Right lobe of liver (tissue), 6 donors: Measurements from ENCODE around the gene GTPBP3. TPM values are rescaled to one million over a fixed set of nuclear protein-coding genes. Genes with fewer than 3 reads are reported as not detected.
A peak's percentile ranks its signal among the peaks of the same experiment; 100 is the strongest.

Experiments used
- ATAC-seq, 4 donors: fragments of 200-7000 bp; cut with Tn5 transposase; one replicate each; pipeline ENCODE4 v1.9.1; 2020; ENCODE audit warnings: mild to moderate bottlenecking in 4 of 4, moderate library complexity in 4 of 4
- DNase-seq, 3 donors: peaks; one replicate each; pipeline ENCODE4 v3.0.0-alpha.2; 2020
- H3K27ac ChIP-seq, 3 donors: fragments of 200-600 bp; one replicate each; pipeline ENCODE4 v1.8.0; 2022
- H3K27me3 ChIP-seq, 2 donors: fragments of 200-600 bp; one replicate each; pipeline ENCODE4 v1.8.0; 2022
- H3K36me3 ChIP-seq, 4 donors: fragments of 200-600 bp; sonication (generic) in 1 of 4; one replicate each; pipeline versions ENCODE4 v1.5.1 to v1.8.0; 2017 to 2022; ENCODE audit warnings: control low read depth in 1 of 4
- H3K4me1 ChIP-seq, 4 donors: fragments of 200-600 bp; sonication (generic) in 1 of 4; one replicate each; pipeline versions ENCODE4 v1.5.1 to v1.8.0; 2017 to 2022; ENCODE audit warnings: control low read depth in 1 of 4
- H3K4me3 ChIP-seq, 3 donors: fragments of 200-600 bp; one replicate each; pipeline ENCODE4 v1.8.0; 2022
- H3K9me3 ChIP-seq, 4 donors: fragments of 200-600 bp; sonication (generic) in 1 of 4; one replicate each; pipeline versions ENCODE4 v1.5.1 to v1.8.0; 2017 to 2022; ENCODE audit warnings: control low read depth in 1 of 4
- POLR2A ChIP-seq: fragments of 450-650 bp; IDR thresholded peaks from one replicate; pipeline ENCODE4 v1.6.1; 2017; ENCODE audit warnings: antibody characterized with exemption, mild to moderate bottlenecking
- WGBS: methylation state at CpG from one replicate; pipeline ENCODE4 v1.1.6; 2018; ENCODE audit warnings: low coverage, low lambda C conversion rate; ENCODE audit not compliant: insufficient coverage; ENCODE audit errors: missing lambda C conversion rate; 5-methylcytosine and 5-hydroxymethylcytosine counted together
- intact Hi-C, 2 donors: fragments of 100-400 bp; cut with DNase I; formaldehyde crosslinking; loops; one replicate each; pipeline versions ENCODE4 v1.11.2 to v1.14.1; 2022
- total RNA-seq, 6 experiments: library from RNA; depleted of rRNA in 2 of 6; stranded (reverse); fragments of >200 nt in 2 of 6; fragmentation: NEBNext Ultra II Directional in 3 of 6; extraction: Animal tissue kit (Norgen Biotek cat#: 25700) in 3 of 6; gene quantifications; one replicate each; pipeline versions ENCODE4 v1.1.0 to v1.2.4, GENCODE V29; 2016 to 2023
- TF ChIP-seq, protein P1 (sequence below), 4 donors: fragments of 200-600 bp in 3 of 4; fragments of 450-650 bp in 1 of 4; IDR thresholded peaks; one replicate each; pipeline versions ENCODE4 v1.5.1 to v1.8.0; 2016 to 2022; ENCODE audit warnings: antibody characterized with exemption in 4 of 4, mild to moderate bottlenecking in 2 of 4
- donor health status: DM: no; HTN: yes; CAD: no.
- donor health status: DM: no; HTN: no; CAD: no.
- donor health status: DM: no; HTN: no; CAD: no.
- donor health status: DM: no; HTN: yes; CAD: no.
- donor health status: DM: no; HTN: yes; CAD: no.

GTPBP3 gene
- total RNA-seq, 6 experiments from 2014 or later: 10.3 to 23.6 (median 13.6) TPM

- H3K4me1 ChIP-seq: peaks cover 0 to 31% (median 15%) of the 10 kb centered on the region in 4 donors
- no peaks in the 10 kb centered on the region for H3K9me3 ChIP-seq
- intact Hi-C loops: no loop called here
- no peak for ATAC-seq
- H3K36me3 ChIP-seq: peaks cover 0 to 2% (median 0%) of the 10 kb centered on the region in 4 donors
- WGBS: 30% methylated on average over 2 of the region's 29 CpGs
- H3K27me3 ChIP-seq: no peaks in the 10 kb centered on the region
- TF ChIP-seq, protein P1, sequence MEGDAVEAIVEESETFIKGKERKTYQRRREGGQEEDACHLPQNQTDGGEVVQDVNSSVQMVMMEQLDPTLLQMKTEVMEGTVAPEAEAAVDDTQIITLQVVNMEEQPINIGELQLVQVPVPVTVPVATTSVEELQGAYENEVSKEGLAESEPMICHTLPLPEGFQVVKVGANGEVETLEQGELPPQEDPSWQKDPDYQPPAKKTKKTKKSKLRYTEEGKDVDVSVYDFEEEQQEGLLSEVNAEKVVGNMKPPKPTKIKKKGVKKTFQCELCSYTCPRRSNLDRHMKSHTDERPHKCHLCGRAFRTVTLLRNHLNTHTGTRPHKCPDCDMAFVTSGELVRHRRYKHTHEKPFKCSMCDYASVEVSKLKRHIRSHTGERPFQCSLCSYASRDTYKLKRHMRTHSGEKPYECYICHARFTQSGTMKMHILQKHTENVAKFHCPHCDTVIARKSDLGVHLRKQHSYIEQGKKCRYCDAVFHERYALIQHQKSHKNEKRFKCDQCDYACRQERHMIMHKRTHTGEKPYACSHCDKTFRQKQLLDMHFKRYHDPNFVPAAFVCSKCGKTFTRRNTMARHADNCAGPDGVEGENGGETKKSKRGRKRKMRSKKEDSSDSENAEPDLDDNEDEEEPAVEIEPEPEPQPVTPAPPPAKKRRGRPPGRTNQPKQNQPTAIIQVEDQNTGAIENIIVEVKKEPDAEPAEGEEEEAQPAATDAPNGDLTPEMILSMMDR (IDR thresholded peaks at IDR 0.05): no peak
- TF ChIP-seq POLR2A: no peak
- peak in 1 of 3 donors; percentile 62 for DNase-seq
- H3K4me3 ChIP-seq: peak overlapping the region; percentile 87 to 95 (median 92)
- peak overlapping the region; percentile 58 to 77 (median 71) for H3K27ac ChIP-seq
These were observed 34.8 kb upstream of the GTPBP3 start for GRCh38 chr19:17302391-17303166.

DNA sequence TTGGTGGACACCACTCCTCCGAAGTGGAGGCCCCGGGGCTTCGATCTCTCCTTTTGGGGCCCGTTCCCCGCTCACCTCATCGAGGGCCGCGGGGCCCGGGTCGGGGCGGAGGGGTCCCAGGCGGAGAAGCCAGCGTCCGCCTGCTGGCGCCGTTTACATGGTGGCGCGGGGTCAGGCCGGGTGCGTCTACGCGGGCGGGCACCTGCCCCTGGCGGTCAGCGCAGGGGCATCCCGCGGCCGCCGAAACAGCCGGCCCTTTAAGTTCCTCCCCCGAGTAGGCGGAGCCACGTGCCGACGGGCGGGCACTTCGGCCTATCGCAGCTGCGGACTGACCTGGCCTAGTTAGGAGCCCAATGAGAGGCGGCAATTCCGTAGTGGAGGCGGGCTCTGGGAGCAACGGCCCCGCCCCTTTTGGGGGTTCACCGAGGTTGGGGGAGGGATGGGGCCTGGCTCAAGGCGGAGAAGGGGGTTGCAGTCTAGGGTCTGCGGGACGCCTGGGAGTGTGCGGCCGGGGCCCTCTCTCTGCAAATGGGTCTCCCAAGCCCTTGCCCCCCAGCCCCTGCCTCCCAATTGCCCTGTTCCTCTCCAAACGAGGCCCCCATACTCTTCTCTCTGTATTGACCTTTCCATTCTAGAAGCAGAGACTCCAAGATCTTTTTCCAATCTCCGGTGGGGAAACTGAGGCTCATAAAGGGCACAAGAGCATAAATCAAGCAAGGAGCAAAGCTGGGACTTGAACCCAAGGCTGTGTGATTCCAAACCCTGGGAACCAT is 34.0 kb upstream of the GTPBP3 start, which contains the start of gene ABHD8:
TSS of gene ABHD8 (minus strand) at position 259 of the 773 bp plus-strand sequence. CDS start 1,809 bp downstream, outside the sequence.
- WGBS: 8% methylated on average over 3 of the region's 52 CpGs
- DNase-seq (peak; percentile 97 to 99 (median 99)), ATAC-seq (peak; percentile 72 to 83 (median 77))
- Histone ChIP-seq H3K36me3 (peaks cover 0 to 2% (median 0%) of the 10 kb centered on the region in 4 donors), H3K4me1 (peaks cover 0 to 31% (median 15%) of the 10 kb centered on the region in 4 donors), H3K27ac (peak within 1 kb of the TSS; percentile 58 to 77 (median 71)), H3K9me3 (no peaks in the 10 kb centered on the region), H3K27me3 (no peaks in the 10 kb centered on the region), H3K4me3 (peak within 1 kb of the TSS; percentile 87 to 95 (median 92))
- TF ChIP-seq, protein P1 (IDR thresholded peaks at IDR 0.05): peak; percentile 65 to 83 (median 71)
- peak; percentile 71 for TF ChIP-seq POLR2A
- intact Hi-C loops: no loop called here

DNA sequence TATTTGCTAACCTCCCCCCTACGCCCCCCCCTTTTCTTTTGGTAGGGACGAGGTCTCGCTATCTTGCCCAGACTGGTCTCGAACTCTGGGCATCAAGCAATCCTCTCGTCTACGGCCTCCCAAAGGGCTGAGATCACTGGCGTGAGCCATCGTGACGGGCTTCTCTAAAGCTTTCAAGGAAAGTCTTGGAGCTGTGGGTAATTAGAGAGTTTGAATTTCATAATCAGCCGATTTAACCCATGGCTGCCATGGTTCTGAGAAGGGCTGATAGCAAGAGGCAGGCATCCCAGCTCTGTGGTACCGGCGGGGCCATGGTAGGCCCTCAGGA is 33.4 kb upstream of the GTPBP3 start:
- 33% methylated on average over 1 of the region's 12 CpGs for WGBS
- intact Hi-C loops: no loop called here
- TF ChIP-seq POLR2A: no peak
- TF ChIP-seq, protein P1 (IDR thresholded peaks at IDR 0.05): no peak
- H3K27me3 ChIP-seq: no peaks in the 10 kb centered on the region
- no peak overlapping the region for H3K4me3 ChIP-seq
- peaks cover 0 to 2% (median 0%) of the 10 kb centered on the region in 4 donors for H3K36me3 ChIP-seq
- no peak for ATAC-seq
- H3K9me3 ChIP-seq: no peaks in the 10 kb centered on the region
- H3K4me1 ChIP-seq: peaks cover 0 to 31% (median 15%) of the 10 kb centered on the region in 4 donors
- no peak for DNase-seq
- peak overlapping the region in 2 of 3 donors; percentile 16 to 36 for H3K27ac ChIP-seq

GRCh38 chr19:17304386-17305215 is 32.8 kb upstream of the GTPBP3 start:
- peak in 1 of 3 donors; percentile 63 for DNase-seq
- no peak overlapping the region for H3K4me3 ChIP-seq
- no peaks in the 10 kb centered on the region for H3K9me3 ChIP-seq
- ATAC-seq: no peak
- no peak for TF ChIP-seq POLR2A
- TF ChIP-seq, protein P1 (IDR thresholded peaks at IDR 0.05): no peak
- no peaks in the 10 kb centered on the region for H3K27me3 ChIP-seq
- H3K36me3 ChIP-seq: peaks cover 0 to 2% (median 0%) of the 10 kb centered on the region in 4 donors
- H3K27ac ChIP-seq: peak overlapping the region; percentile 80 to 94 (median 88)
- 56% methylated on average over 11 of the region's 12 CpGs for WGBS
- intact Hi-C loops: no loop called here
- H3K4me1 ChIP-seq: peaks cover 0 to 31% (median 15%) of the 10 kb centered on the region in 4 donors
